HepG2 (cell line): Measurements from ENCODE around the gene ELAVL3. TPM values are rescaled to one million over a fixed set of nuclear protein-coding genes. Genes with fewer than 3 reads are reported as not detected.

ENCODE experiments used
- CENPX ChIP-seq: sonication (generic); formaldehyde crosslinking; IDR thresholded peaks from 2 replicates; pipeline ENCODE4 v1.9.0; 2021; ENCODE audit warnings: mild to moderate bottlenecking, missing genetic modification reagents, moderate library complexity
- GATAD2A ChIP-seq: IDR thresholded peaks from 2 replicates; pipeline ENCODE4 v1.6.1; 2016
- HIVEP1 ChIP-seq: sonication (generic); formaldehyde crosslinking; IDR thresholded peaks from 2 replicates; pipeline ENCODE4 v1.4.0; 2020; ENCODE audit warnings: mild to moderate bottlenecking, missing genetic modification reagents
- NAIF1 ChIP-seq: sonication (generic); formaldehyde crosslinking; IDR thresholded peaks from 2 replicates; pipeline ENCODE4 v1.5.0; 2020; ENCODE audit warnings: mild to moderate bottlenecking, missing genetic modification reagents, borderline replicate concordance
- PREB ChIP-seq: sonication (generic); formaldehyde crosslinking; IDR thresholded peaks from 2 replicates; pipeline ENCODE4 v1.4.0; 2020; ENCODE audit warnings: missing genetic modification reagents
- REL ChIP-seq: sonication (generic); formaldehyde crosslinking; conservative IDR thresholded peaks from 2 replicates; pipeline ENCODE4 v1.8.0; 2022; ENCODE audit warnings: mild to moderate bottlenecking, missing genetic modification reagents, moderate library complexity
- REXO4 ChIP-seq: sonication (generic); formaldehyde crosslinking; IDR thresholded peaks from 2 replicates; pipeline ENCODE4 v1.8.0; 2022; ENCODE audit warnings: missing genetic modification reagents, mild to moderate bottlenecking, borderline replicate concordance
- SETDB1 ChIP-seq: sonication (generic); formaldehyde crosslinking; IDR thresholded peaks from 2 replicates; pipeline ENCODE4 v1.5.1; 2020; ENCODE audit warnings: missing genetic modification reagents, mild to moderate bottlenecking, borderline replicate concordance
- SP140L ChIP-seq: sonication (generic); formaldehyde crosslinking; IDR thresholded peaks from 2 replicates; pipeline ENCODE4 v1.4.0; 2020; ENCODE audit warnings: missing genetic modification reagents, borderline replicate concordance
- TFDP1 ChIP-seq: IDR thresholded peaks from 2 replicates; pipeline ENCODE4 v1.6.1; 2016; ENCODE audit warnings: missing compliant biosample characterization, missing genetic modification reagents, borderline replicate concordance
- THAP11 ChIP-seq: IDR thresholded peaks from 2 replicates; pipeline ENCODE4 v1.6.1; 2016; ENCODE audit warnings: missing biosample characterization, missing genetic modification reagents
- ZNF143 ChIP-seq: sonication (generic); formaldehyde crosslinking; IDR thresholded peaks from 2 replicates; pipeline ENCODE4 v1.4.0; 2020; ENCODE audit warnings: missing genetic modification reagents
- ZNF343 ChIP-seq: sonication (generic); formaldehyde crosslinking; IDR thresholded peaks from 2 replicates; pipeline ENCODE4 v1.4.0; 2020; ENCODE audit warnings: mild to moderate bottlenecking, missing genetic modification reagents
- ZNF512B ChIP-seq: sonication (generic); formaldehyde crosslinking; IDR thresholded peaks from 2 replicates; pipeline ENCODE4 v1.5.1; 2020; ENCODE audit warnings: missing genetic modification reagents, mild to moderate bottlenecking, borderline replicate concordance
- ZNF652 ChIP-seq: IDR thresholded peaks from 2 replicates; pipeline ENCODE4 v1.6.1; 2016; ENCODE audit warnings: low read depth, borderline replicate concordance
- polyA plus RNA-seq, 8 experiments: library from polyadenylated mRNA; depleted of rRNA in 3 of 8; stranded (reverse) in 7 of 8; unstranded in 1 of 8; fragments of >200 nt; fragmentation: Illumina TruSeq in 4 of 8; extraction: Trizol in 4 of 8; gene quantifications; 2 replicates each; pipeline versions ENCODE4 v1.2.1 to v1.2.3, GENCODE V29; 2011 to 2016; ENCODE audit warnings: low read depth in 4 of 8, missing spikeins in 1 of 8, mixed read lengths in 1 of 8; ENCODE audit not compliant: insufficient read depth in 1 of 8
- total RNA-seq, 5 experiments: library from RNA; depleted of rRNA; stranded (reverse); fragments of >200 nt; fragmentation: Illumina TruSeq; extraction: Trizol; gene quantifications; 2 replicates each; pipeline ENCODE4 v1.2.3, GENCODE V29; 2016; ENCODE audit warnings: low read depth in 1 of 5
- TF ChIP-seq, protein P1 (sequence below): sonication (generic); formaldehyde crosslinking; IDR thresholded peaks from 2 replicates; pipeline ENCODE4 v1.8.1; 2023; ENCODE audit warnings: missing genetic modification reagents, mild to moderate bottlenecking, borderline replicate concordance
- TF ChIP-seq, protein P2 (sequence below): sonication (generic); formaldehyde crosslinking; IDR thresholded peaks from 2 replicates; pipeline ENCODE4 v1.5.0; 2020; ENCODE audit warnings: missing genetic modification reagents, mild to moderate bottlenecking, borderline replicate concordance
- TF ChIP-seq, protein P3 (sequence below): sonication (generic); formaldehyde crosslinking; IDR thresholded peaks from 2 replicates; pipeline ENCODE4 v1.4.0; 2020; ENCODE audit warnings: missing genetic modification reagents, mild to moderate bottlenecking, borderline replicate concordance

The ELAVL3 gene
- total and polyA plus RNA-seq, 2 of the 13 experiments (the other 11 are each of a cell fraction or from before 2014, with no cell fraction given) = 0.03 TPM; not detected in 1

DNA sequence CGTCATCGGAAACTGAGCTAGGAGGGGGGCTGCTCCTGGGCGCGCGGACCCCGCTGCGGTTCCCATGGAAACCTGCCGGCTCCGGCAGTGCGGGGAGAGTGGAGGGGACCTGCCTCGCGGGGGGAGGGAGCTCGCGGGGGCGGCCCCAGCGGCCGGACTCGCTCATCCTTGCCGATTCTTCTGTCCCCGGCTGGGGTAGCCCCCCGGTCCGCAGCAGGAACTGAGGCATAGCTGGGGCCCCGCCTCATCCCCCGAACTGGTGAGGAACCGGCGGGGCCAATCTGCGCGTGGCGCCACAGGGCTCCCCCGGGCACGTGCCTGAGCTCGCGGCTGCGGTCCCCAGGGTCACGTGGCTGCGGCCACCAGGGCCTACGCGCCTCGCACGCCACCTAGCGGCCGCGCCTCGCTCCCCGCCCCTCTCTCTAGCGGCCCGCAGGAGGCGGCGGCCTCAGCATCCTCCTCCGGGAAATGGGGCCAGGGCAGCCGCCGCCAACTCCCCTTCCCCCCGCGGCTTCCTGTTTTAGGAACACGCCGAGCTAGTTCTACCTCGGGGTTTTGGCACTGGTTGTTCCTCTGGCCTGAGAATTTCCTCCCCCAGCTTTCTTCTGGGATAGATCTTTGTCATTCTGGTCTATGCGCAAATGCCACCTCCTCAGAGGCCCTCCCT is 1.7 kb upstream of the ELAVL3 start (continued):
- TF ChIP-seq ZNF512B (CRISPR knock-in tag) (no peak), ZNF343 (CRISPR knock-in tag) (peak; percentile 43; the same call in 1 of the 2 replicates), PREB (0 out of 2 replicates have a peak, but pooled peaks have one; percentile 66), HIVEP1 (CRISPR knock-in tag) (0 out of 2 replicates have a peak, but pooled peaks have one; percentile 37), THAP11 (peak; percentile 78), NAIF1 (CRISPR knock-in tag) (no peak), SETDB1 (no peak), CENPX (no peak), REXO4 (no peak), ZNF143 (CRISPR knock-in tag) (peak; percentile 62), SP140L (no peak), TFDP1 (CRISPR knock-in tag) (peak; percentile 95), ZNF652 (CRISPR knock-in tag) (no peak), GATAD2A (CRISPR knock-in tag) (peak; percentile 31; the same call in 1 of the 2 replicates), REL (no peak)
- TF ChIP-seq, protein P1, sequence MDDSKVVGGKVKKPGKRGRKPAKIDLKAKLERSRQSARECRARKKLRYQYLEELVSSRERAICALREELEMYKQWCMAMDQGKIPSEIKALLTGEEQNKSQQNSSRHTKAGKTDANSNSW (CRISPR knock-in tag) = no peak
- TF ChIP-seq, protein P2, sequence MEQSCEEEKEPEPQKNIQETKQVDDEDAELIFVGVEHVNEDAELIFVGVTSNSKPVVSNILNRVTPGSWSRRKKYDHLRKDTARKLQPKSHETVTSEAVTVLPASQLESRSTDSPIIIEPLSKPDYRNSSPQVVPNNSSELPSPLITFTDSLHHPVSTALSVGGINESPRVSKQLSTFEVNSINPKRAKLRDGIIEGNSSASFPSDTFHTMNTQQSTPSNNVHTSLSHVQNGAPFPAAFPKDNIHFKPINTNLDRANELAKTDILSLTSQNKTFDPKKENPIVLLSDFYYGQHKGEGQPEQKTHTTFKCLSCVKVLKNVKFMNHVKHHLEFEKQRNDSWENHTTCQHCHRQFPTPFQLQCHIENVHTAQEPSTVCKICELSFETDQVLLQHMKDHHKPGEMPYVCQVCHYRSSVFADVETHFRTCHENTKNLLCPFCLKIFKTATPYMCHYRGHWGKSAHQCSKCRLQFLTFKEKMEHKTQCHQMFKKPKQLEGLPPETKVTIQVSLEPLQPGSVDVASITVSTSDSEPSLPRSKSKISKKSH (CRISPR knock-in tag) = peak; percentile 72; the same call in 1 of the 2 replicates
- TF ChIP-seq, protein P3, sequence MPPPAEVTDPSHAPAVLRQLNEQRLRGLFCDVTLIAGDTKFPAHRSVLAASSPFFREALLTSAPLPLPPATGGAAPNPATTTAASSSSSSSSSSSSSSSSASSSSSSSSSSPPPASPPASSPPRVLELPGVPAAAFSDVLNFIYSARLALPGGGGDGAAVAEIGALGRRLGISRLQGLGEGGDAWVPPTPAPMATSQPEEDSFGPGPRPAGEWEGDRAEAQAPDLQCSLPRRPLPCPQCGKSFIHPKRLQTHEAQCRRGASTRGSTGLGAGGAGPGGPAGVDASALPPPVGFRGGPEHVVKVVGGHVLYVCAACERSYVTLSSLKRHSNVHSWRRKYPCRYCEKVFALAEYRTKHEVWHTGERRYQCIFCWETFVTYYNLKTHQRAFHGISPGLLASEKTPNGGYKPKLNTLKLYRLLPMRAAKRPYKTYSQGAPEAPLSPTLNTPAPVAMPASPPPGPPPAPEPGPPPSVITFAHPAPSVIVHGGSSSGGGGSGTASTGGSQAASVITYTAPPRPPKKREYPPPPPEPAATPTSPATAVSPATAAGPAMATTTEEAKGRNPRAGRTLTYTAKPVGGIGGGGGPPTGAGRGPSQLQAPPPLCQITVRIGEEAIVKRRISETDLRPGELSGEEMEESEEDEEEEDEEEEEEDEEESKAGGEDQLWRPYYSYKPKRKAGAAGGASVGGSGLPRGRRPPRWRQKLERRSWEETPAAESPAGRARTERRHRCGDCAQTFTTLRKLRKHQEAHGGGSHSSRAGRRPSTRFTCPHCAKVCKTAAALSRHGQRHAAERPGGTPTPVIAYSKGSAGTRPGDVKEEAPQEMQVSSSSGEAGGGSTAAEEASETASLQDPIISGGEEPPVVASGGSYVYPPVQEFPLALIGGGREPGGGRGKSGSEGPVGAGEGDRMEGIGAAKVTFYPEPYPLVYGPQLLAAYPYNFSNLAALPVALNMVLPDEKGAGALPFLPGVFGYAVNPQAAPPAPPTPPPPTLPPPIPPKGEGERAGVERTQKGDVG (CRISPR knock-in tag) = no peak
